SK-N-SH (cell line): ENCODE measurements around the gene EME2.

Experiments used
- CTCF ChIP-seq: fragments of 200-600 bp; sonication (generic); IDR thresholded peaks from 2 replicates; pipeline ENCODE4 v1.6.1; 2017; ENCODE audit warnings: antibody characterized with exemption, mild to moderate bottlenecking, moderate library complexity
- NRF1 ChIP-seq: IDR thresholded peaks from 2 replicates; pipeline ENCODE4 v1.6.1; 2012; ENCODE audit warnings: low read depth, mild to moderate bottlenecking, low read length
- RAD21 ChIP-seq: IDR thresholded peaks from 2 replicates; pipeline ENCODE4 v1.6.1; 2012; ENCODE audit warnings: mild to moderate bottlenecking, low read length
- SIN3A ChIP-seq: IDR thresholded peaks from 2 replicates; pipeline ENCODE4 v1.6.1; 2012; ENCODE audit warnings: low read depth, mild to moderate bottlenecking, low read length, moderate library complexity, borderline replicate concordance
- TAF1 ChIP-seq: IDR thresholded peaks from 2 replicates; pipeline ENCODE4 v1.6.1; 2012; ENCODE audit warnings: low read depth, mild to moderate bottlenecking, low read length, moderate library complexity, borderline replicate concordance

GRCh38 chr16:1723450-1724147 lies 49.0 kb upstream of the EME2 start:
- TF ChIP-seq CTCF (peak; percentile 81), RAD21 (peak; percentile 62), SIN3A (no peak), NRF1 (no peak), TAF1 (no peak)
